GM20431 (cell line): Measurements from ENCODE around the gene CHTF8.
"Not testable (repeated sequence)": the region's sequence is repeated elsewhere in the genome, so short reads cannot be mapped to it uniquely, and the experiment has no call there.

Source experiments
- in situ Hi-C: fragments of 300-500 bp; cut with MseI, MboI; formaldehyde crosslinking; loops from one replicate; pipeline ENCODE4 v1.15.0; 2020; ENCODE audit warnings: low sequenced_read_pairs; ENCODE audit not compliant: unreplicated experiment

The CHTF8 gene

GRCh38 chr16:69141014-69141413 is 8.6 kb upstream of the CHTF8 start:
- in situ Hi-C loops: no loop called here

GRCh38 chr16:69139464-69139863 is 7.1 kb upstream of the CHTF8 start:
- in situ Hi-C loops: not testable (repeated sequence)

GRCh38 chr16:69138608-69139007 is 6.2 kb upstream of the CHTF8 start:
- in situ Hi-C loops: no loop called here

- in situ Hi-C loops: no loop called here
Observed at GRCh38 chr16:69133373-69133954, 1.1 kb upstream of the CHTF8 start.

- in situ Hi-C loops: no loop called here
Observed at GRCh38 chr16:69131839-69132423, 457 bp downstream of the CHTF8 start.

GRCh38 chr16:69131167-69131838 is 1.1 kb downstream of the CHTF8 start:
- in situ Hi-C loops: no loop called here

GRCh38 chr16:69130461-69130860 is 1.9 kb downstream of the CHTF8 start:
- in situ Hi-C loops: no loop called here

- in situ Hi-C loops: no loop called here
Observed at GRCh38 chr16:69127966-69128510, 4.3 kb downstream of the CHTF8 start.

- in situ Hi-C loops: not testable (repeated sequence)
Observed at GRCh38 chr16:69126801-69127200, 5.6 kb downstream of the CHTF8 start.

GRCh38 chr16:69126221-69126620 is 6.2 kb downstream of the CHTF8 start:
- in situ Hi-C loops: no loop called here

GRCh38 chr16:69124961-69125360 is 7.4 kb downstream of the CHTF8 start:
- in situ Hi-C loops: loop anchor here (25.0 kb wide), 3 partner anchors 238 to 588 kb away; partner anchors contain the start of gene ZFP90

GRCh38 chr16:69124406-69124805 is 8.0 kb downstream of the CHTF8 start:
- in situ Hi-C loops: loop anchor here (25.0 kb wide), 3 partner anchors 237 to 587 kb away; partner anchors contain the start of gene ZFP90

GRCh38 chr16:69123910-69124309 is 8.5 kb downstream of the CHTF8 start:
- in situ Hi-C loops: loop anchor here (25.0 kb wide), 3 partner anchors 237 to 587 kb away; partner anchors contain the start of gene ZFP90

GRCh38 chr16:69120096-69120664 is 12.2 kb downstream of the CHTF8 start:
- in situ Hi-C loops: loop anchor here (25.0 kb wide), 3 partner anchors 233 to 583 kb away; partner anchors contain the start of gene ZFP90

- in situ Hi-C loops: loop anchor here (25.0 kb wide), 3 partner anchors 232 to 582 kb away; partner anchors contain the start of gene ZFP90
Observed at GRCh38 chr16:69119536-69119935, 12.9 kb downstream of the CHTF8 start.

GRCh38 chr16:69118994-69119393 is 13.4 kb downstream of the CHTF8 start:
- in situ Hi-C loops: loop anchor here (25.0 kb wide), 3 partner anchors 232 to 582 kb away; partner anchors contain the start of gene ZFP90

GRCh38 chr16:69118468-69118867 is 13.9 kb downstream of the CHTF8 start:
- in situ Hi-C loops: loop anchor here (25.0 kb wide), 3 partner anchors 231 to 581 kb away; partner anchors contain the start of gene ZFP90

GRCh38 chr16:69116906-69117305 is 15.5 kb downstream of the CHTF8 start:
- in situ Hi-C loops: loop anchor here (25.0 kb wide), 3 partner anchors 230 to 580 kb away; partner anchors contain the start of gene ZFP90

- in situ Hi-C loops: loop anchor here (25.0 kb wide), 3 partner anchors 229 to 579 kb away; partner anchors contain the start of gene ZFP90
Observed at GRCh38 chr16:69116256-69116875, 16.0 kb downstream of the CHTF8 start.

- in situ Hi-C loops: loop anchor here (25.0 kb wide), 3 partner anchors 229 to 579 kb away; partner anchors contain the start of gene ZFP90
Observed at GRCh38 chr16:69115837-69116236, 16.6 kb downstream of the CHTF8 start.
